Esophagus muscularis mucosa (tissue), 3 donors: ENCODE results near the gene SLC25A24.

Experiments used
- POLR2A ChIP-seq: fragments of 450-650 bp; IDR thresholded peaks from one replicate; pipeline ENCODE4 v1.6.1; 2017; ENCODE audit warnings: antibody characterized with exemption, moderate library complexity, mild to moderate bottlenecking, low read depth
- POLR2AphosphoS5 ChIP-seq, 2 donors: sonication (generic); formaldehyde crosslinking; IDR thresholded peaks; one replicate each; pipeline ENCODE4 v1.6.1; 2017; ENCODE audit warnings: antibody characterized with exemption in 2 of 2
- TF ChIP-seq, protein P1 (sequence below), 3 experiments: fragments of 200-600 bp in 2 of 3; fragments of 450-650 bp in 1 of 3; sonication (generic) in 2 of 3; IDR thresholded peaks; one replicate each; pipeline ENCODE4 v1.5.1; 2017 to 2019; ENCODE audit warnings: antibody characterized with exemption in 3 of 3, mild to moderate bottlenecking in 2 of 3, moderate library complexity in 1 of 3

- TF ChIP-seq, protein P1, sequence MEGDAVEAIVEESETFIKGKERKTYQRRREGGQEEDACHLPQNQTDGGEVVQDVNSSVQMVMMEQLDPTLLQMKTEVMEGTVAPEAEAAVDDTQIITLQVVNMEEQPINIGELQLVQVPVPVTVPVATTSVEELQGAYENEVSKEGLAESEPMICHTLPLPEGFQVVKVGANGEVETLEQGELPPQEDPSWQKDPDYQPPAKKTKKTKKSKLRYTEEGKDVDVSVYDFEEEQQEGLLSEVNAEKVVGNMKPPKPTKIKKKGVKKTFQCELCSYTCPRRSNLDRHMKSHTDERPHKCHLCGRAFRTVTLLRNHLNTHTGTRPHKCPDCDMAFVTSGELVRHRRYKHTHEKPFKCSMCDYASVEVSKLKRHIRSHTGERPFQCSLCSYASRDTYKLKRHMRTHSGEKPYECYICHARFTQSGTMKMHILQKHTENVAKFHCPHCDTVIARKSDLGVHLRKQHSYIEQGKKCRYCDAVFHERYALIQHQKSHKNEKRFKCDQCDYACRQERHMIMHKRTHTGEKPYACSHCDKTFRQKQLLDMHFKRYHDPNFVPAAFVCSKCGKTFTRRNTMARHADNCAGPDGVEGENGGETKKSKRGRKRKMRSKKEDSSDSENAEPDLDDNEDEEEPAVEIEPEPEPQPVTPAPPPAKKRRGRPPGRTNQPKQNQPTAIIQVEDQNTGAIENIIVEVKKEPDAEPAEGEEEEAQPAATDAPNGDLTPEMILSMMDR (IDR thresholded peaks at IDR 0.05), result no peak
- no peak for TF ChIP-seq POLR2AphosphoS5 (IDR thresholded peaks at IDR 0.05)
- no peak for TF ChIP-seq POLR2A
Observed at GRCh38 chr1:108154314-108154713, 45.8 kb downstream of the SLC25A24 start.
